Upper lobe of left lung (tissue), 6 donors: ENCODE measurements around the gene ARHGAP23. TPM values are rescaled to one million over a fixed set of nuclear protein-coding genes. Genes with fewer than 3 reads are reported as not detected.

Source experiments
- ATAC-seq, 2 donors: fragments of 200-7000 bp; cut with Tn5 transposase; one replicate each; pipeline ENCODE4 v1.9.1; 2022; ENCODE audit warnings: mild to moderate bottlenecking in 2 of 2, moderate library complexity in 2 of 2; ENCODE audit not compliant: low FRiP score in 2 of 2
- DNase-seq, 2 donors: peaks; one replicate each; pipeline ENCODE4 v3.0.0-alpha.2; 2019 to 2020
- H3K27ac ChIP-seq, 4 donors: fragments of 200-600 bp; sonication (generic); one replicate each; pipeline ENCODE4 v1.5.1; 2016 to 2019
- H3K27me3 ChIP-seq, 4 donors: fragments of 200-600 bp; sonication (generic); one replicate each; pipeline ENCODE4 v1.5.1; 2017 to 2019
- H3K36me3 ChIP-seq, 4 donors: fragments of 200-600 bp; sonication (generic); one replicate each; pipeline ENCODE4 v1.5.1; 2016 to 2019
- H3K4me1 ChIP-seq, 4 donors: fragments of 200-600 bp; sonication (generic); one replicate each; pipeline ENCODE4 v1.5.1; 2018 to 2019
- H3K4me3 ChIP-seq, 4 donors: fragments of 200-600 bp; sonication (generic); one replicate each; pipeline ENCODE4 v1.5.1; 2017 to 2019; ENCODE audit warnings: mild to moderate bottlenecking in 2 of 4, moderate library complexity in 1 of 4
- H3K9me3 ChIP-seq, 4 donors: fragments of 200-600 bp; sonication (generic); one replicate each; pipeline ENCODE4 v1.5.1; 2018 to 2019
- CTCF ChIP-seq, 6 experiments: fragments of 450-650 bp in 4 of 6; fragments of 200-600 bp in 2 of 6; sonication (generic) in 2 of 6; IDR thresholded peaks; one replicate each; pipeline ENCODE4 v1.5.1; 2016 to 2019; ENCODE audit warnings: antibody characterized with exemption in 6 of 6
- EP300 ChIP-seq, 4 donors: sonication (generic); formaldehyde crosslinking; IDR thresholded peaks; one replicate each; pipeline ENCODE4 v1.5.1; 2017; ENCODE audit warnings: antibody characterized with exemption in 4 of 4, control low read depth in 2 of 4
- POLR2A ChIP-seq, 4 donors: fragments of 450-650 bp; IDR thresholded peaks; one replicate each; pipeline ENCODE4 v1.5.1; 2016 to 2017; ENCODE audit warnings: antibody characterized with exemption in 4 of 4, mild to moderate bottlenecking in 2 of 4
- POLR2AphosphoS5 ChIP-seq, 2 donors: sonication (generic); formaldehyde crosslinking; IDR thresholded peaks; one replicate each; pipeline ENCODE4 v1.5.1; 2017; ENCODE audit warnings: antibody characterized with exemption in 2 of 2
- WGBS, 2 donors: methylation state at CpG; one replicate each; pipeline ENCODE4 v1.1.5; 2017 to 2018; 5-methylcytosine and 5-hydroxymethylcytosine counted together
- total RNA-seq, 6 donors: library from RNA; depleted of rRNA in 4 of 6; stranded (reverse); fragments of >200 nt in 4 of 6; gene quantifications; one replicate each; pipeline versions ENCODE4 v1.1.0 to v1.2.1, GENCODE V29; 2016 to 2021
- donor health status: DM: no; HTN: no; CAD: no; lungs with moderate emphysema.
- donor health status: DM: no; HTN: yes; CAD: no; lungs with severe emphysema.

Gene ARHGAP23
- total RNA-seq, 6 donors from 2014 or later: 30.4 to 104 (median 70.1) TPM

GRCh38 chr17:38410201-38410600, 18.1 kb upstream of the ARHGAP23 start:
- ATAC-seq (no peak), DNase-seq (no peak)
- peaks cover 0 to 10% (median 8%) of the 10 kb centered on the region in 4 donors for H3K4me1 ChIP-seq
- WGBS, 2 donors: 73 to 88% methylated on average over 1 of the region's 1 CpG
- no peaks in the 10 kb centered on the region for H3K9me3 ChIP-seq
- H3K36me3 ChIP-seq: no peaks in the 10 kb centered on the region
- no peak overlapping the region for H3K4me3 ChIP-seq
- TF ChIP-seq POLR2AphosphoS5 (IDR thresholded peaks at IDR 0.05): no peak
- no peak for TF ChIP-seq EP300 (IDR thresholded peaks at IDR 0.05)
- TF ChIP-seq CTCF (IDR thresholded peaks at IDR 0.05): no peak
- TF ChIP-seq POLR2A (IDR thresholded peaks at IDR 0.05): no peak
- H3K27ac ChIP-seq: no peak overlapping the region
- no peaks in the 10 kb centered on the region for H3K27me3 ChIP-seq

GRCh38 chr17:38415250-38416194, 12.7 kb upstream of the ARHGAP23 start:
- DNase-seq: peak; percentile 79 to 85
- Histone ChIP-seq H3K9me3 (no peaks in the 10 kb centered on the region), H3K27me3 (peaks cover 0 to 20% (median 7%) of the 10 kb centered on the region in 4 donors), H3K27ac (peak overlapping the region; percentile 55 to 82 (median 74)), H3K4me3 (peak overlapping the region in 3 of 4 donors; percentile 21 to 26 (median 25)), H3K4me1 (peaks cover 9 to 28% (median 22%) of the 10 kb centered on the region in 4 donors), H3K36me3 (no peaks in the 10 kb centered on the region)
- 22 to 34% methylated on average over 15 to 22 of the region's 22 CpGs for WGBS, 2 donors
- ATAC-seq: peak; percentile 53 to 83
- peak in 1 of 4 donors; percentile 43 for TF ChIP-seq POLR2A (IDR thresholded peaks at IDR 0.05)
- TF ChIP-seq EP300 (IDR thresholded peaks at IDR 0.05): no peak
- TF ChIP-seq CTCF (IDR thresholded peaks at IDR 0.05): no peak
- no peak for TF ChIP-seq POLR2AphosphoS5 (IDR thresholded peaks at IDR 0.05)

DNA sequence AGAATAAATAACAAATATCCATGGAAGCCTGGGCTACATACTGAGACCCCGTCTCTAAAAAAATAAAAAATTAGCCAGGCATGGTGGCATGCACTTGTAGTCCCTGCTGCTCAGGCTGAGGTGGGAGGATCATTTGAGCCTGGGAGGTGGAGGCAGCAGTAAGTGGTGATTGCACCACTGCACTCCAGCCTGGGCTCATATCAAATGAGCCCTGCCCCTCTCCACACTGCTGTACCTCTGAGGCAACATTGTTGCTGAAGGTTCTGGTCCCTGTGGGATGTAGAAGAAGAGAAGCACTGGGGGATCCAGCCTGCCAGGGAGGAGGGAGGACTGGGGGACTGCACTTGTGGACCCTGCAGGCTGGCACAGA, 11.4 kb upstream of the ARHGAP23 start:
- peak in 1 of 2 donors; percentile 7 for ATAC-seq
- Histone ChIP-seq H3K4me3 (no peak overlapping the region), H3K36me3 (no peaks in the 10 kb centered on the region), H3K9me3 (no peaks in the 10 kb centered on the region), H3K4me1 (peaks cover 9 to 37% (median 27%) of the 10 kb centered on the region in 4 donors), H3K27ac (no peak overlapping the region), H3K27me3 (peaks cover 0 to 20% (median 7%) of the 10 kb centered on the region in 4 donors)
- TF ChIP-seq CTCF (IDR thresholded peaks at IDR 0.05) (no peak), POLR2A (IDR thresholded peaks at IDR 0.05) (no peak), EP300 (IDR thresholded peaks at IDR 0.05) (no peak), POLR2AphosphoS5 (IDR thresholded peaks at IDR 0.05) (no peak)
- peak in 1 of 2 donors; percentile 87 for DNase-seq
- 46 to 56% methylated on average over 1 of the region's 1 CpG for WGBS, 2 donors

- Histone ChIP-seq H3K27me3 (peaks cover 0 to 20% (median 7%) of the 10 kb centered on the region in 4 donors), H3K9me3 (no peaks in the 10 kb centered on the region), H3K4me3 (no peak overlapping the region), H3K27ac (no peak overlapping the region), H3K36me3 (no peaks in the 10 kb centered on the region), H3K4me1 (peaks cover 9 to 37% (median 27%) of the 10 kb centered on the region in 4 donors)
- peak in 1 of 2 donors; percentile 41 for DNase-seq
- no peak for ATAC-seq
- TF ChIP-seq POLR2AphosphoS5 (IDR thresholded peaks at IDR 0.05) (no peak), CTCF (IDR thresholded peaks at IDR 0.05) (no peak), POLR2A (IDR thresholded peaks at IDR 0.05) (no peak), EP300 (IDR thresholded peaks at IDR 0.05) (no peak)
- 74 to 82% methylated on average over 6 to 11 of the region's 11 CpGs for WGBS, 2 donors
Measured at GRCh38 chr17:38417210-38417951, 10.9 kb upstream of the ARHGAP23 start.
